HL-60 (cell line): Measurements from ENCODE around the gene HBA2.

Experiments used
- CTCF ChIP-seq: IDR thresholded peaks from one replicate; pipeline ENCODE4 v1.5.1; 2011; ENCODE audit warnings: low read length, control low read depth, inconsistent platforms; ENCODE audit not compliant: insufficient read depth
- GABPA ChIP-seq: IDR thresholded peaks from 2 replicates; pipeline ENCODE4 v1.6.1; 2012; ENCODE audit warnings: low read depth
- POLR2AphosphoS5 ChIP-seq: IDR thresholded peaks from 2 replicates; pipeline ENCODE4 v1.6.1; 2012; ENCODE audit warnings: low read depth
- REST ChIP-seq: IDR thresholded peaks from 2 replicates; pipeline ENCODE4 v1.6.1; 2012; ENCODE audit warnings: low read depth; ENCODE audit not compliant: insufficient replicate concordance
- SPI1 ChIP-seq: IDR thresholded peaks from 2 replicates; pipeline ENCODE4 v1.6.1; 2012; ENCODE audit warnings: low read depth, mild to moderate bottlenecking, borderline replicate concordance

- TF ChIP-seq CTCF (no peak), POLR2AphosphoS5 (0 out of 2 replicates have a peak, but pooled peaks have one; percentile 30), GABPA (no peak), REST (no peak), SPI1 (no peak)
Measured at GRCh38 chr16:183005-183404, 10.3 kb downstream of the HBA2 start.
